ENCODE data around the gene CGB1. TPM values are rescaled to one million over a fixed set of nuclear protein-coding genes. Genes with fewer than 3 reads are reported as not detected.
"Not testable (repeated sequence)": the region's sequence is repeated elsewhere in the genome, so short reads cannot be mapped to it uniquely, and the experiment has no call there.

CGB1 gene
- total and polyA plus RNA-seq, 2 donors (not counting 1 experiment from before 2014, with no cell fraction given) = not detected

DNA sequence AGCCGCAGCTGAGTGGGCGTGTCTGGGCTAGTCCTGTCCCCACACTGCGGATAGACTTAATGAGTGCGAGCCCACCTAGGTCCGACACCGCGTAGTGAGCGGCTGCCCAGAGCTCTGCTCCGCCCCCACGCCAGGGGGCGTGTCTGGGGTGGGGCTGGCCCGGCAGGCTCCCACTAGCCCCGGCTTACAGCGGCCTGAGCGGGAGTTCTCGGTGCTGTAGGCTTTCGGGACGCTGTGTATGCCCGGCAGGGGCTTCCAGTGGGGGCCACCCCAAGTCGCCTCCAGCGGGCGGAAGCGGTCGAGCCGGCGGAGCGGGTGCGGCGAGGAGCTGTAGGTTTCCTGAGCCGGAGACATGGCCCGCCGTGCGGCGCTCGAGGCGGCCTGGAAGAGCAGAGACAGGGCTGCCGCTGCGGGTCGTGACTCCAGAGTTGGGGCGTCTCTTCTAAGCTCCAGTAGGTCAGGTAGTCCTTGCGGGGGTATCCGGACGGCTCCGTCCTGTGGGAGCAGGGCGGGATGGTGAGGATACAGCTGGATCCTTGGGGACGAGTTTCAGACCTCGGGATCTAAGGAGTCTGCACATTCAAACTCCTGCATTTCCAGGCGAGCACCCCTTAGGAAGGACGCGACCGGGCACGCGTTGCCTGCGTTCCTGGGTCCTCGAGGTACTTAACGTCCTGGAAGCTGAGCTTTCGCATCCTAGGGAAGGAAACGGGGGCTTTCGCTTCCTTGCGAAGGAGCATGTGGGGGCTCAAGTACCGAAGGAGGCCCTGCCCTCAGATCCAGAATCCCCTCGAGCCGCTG is 19.6 kb upstream of the CGB1 start:
- TF ChIP-seq, protein P1, sequence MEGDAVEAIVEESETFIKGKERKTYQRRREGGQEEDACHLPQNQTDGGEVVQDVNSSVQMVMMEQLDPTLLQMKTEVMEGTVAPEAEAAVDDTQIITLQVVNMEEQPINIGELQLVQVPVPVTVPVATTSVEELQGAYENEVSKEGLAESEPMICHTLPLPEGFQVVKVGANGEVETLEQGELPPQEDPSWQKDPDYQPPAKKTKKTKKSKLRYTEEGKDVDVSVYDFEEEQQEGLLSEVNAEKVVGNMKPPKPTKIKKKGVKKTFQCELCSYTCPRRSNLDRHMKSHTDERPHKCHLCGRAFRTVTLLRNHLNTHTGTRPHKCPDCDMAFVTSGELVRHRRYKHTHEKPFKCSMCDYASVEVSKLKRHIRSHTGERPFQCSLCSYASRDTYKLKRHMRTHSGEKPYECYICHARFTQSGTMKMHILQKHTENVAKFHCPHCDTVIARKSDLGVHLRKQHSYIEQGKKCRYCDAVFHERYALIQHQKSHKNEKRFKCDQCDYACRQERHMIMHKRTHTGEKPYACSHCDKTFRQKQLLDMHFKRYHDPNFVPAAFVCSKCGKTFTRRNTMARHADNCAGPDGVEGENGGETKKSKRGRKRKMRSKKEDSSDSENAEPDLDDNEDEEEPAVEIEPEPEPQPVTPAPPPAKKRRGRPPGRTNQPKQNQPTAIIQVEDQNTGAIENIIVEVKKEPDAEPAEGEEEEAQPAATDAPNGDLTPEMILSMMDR (conservative IDR thresholded peaks at IDR 0.05 in 1 of 2, IDR thresholded peaks at IDR 0.05 in 1 of 2; ENCODE audit: low read depth in 1 of 2, low read length in 2 of 2) = peak; percentile 16 to 24
- no peak for TF ChIP-seq EZH2 (IDR thresholded peaks at IDR 0.05; ENCODE audit: low read length, missing control alignments)
- H3K27me3 ChIP-seq (ENCODE audit: control insufficient read depth, insufficient read depth, low read length) = no peaks in the 10 kb centered on the region
- H2AFZ ChIP-seq (ENCODE audit: low read length) = peak overlapping the region; percentile 62
- H3K36me3 ChIP-seq (ENCODE audit: control insufficient read depth, insufficient read depth, low read length) = no peaks in the 10 kb centered on the region
- H3K27ac ChIP-seq (ENCODE audit: insufficient read depth, low read length) = peak overlapping the region; percentile 8
- peaks cover 2% of the 10 kb centered on the region for H3K4me1 ChIP-seq (ENCODE audit: control insufficient read depth, extremely low read depth, insufficient read depth, low read length)
- peak overlapping the region; percentile 94 for H3K4me2 ChIP-seq (ENCODE audit: extremely low read depth, insufficient read depth, low read length)
- H4K20me1 ChIP-seq (ENCODE audit: control insufficient read depth, extremely low read depth, insufficient read depth, low read length) = no peaks in the 10 kb centered on the region
- H3K9ac ChIP-seq (ENCODE audit: insufficient read depth, low read length) = peak overlapping the region; percentile 16
- peak; percentile 20 to 59 for DNase-seq (ENCODE audit: low read depth in 2 of 2)
- peak overlapping the region; percentile 45 to 64 (median 52) for H3K4me3 ChIP-seq (replicated peaks in 1 of 4; ENCODE audit: control extremely low read depth in 1 of 4, insufficient read depth in 1 of 4, low read depth in 3 of 4, low read length in 4 of 4)
- no peaks in the 10 kb centered on the region for H3K79me2 ChIP-seq (ENCODE audit: control insufficient read depth, insufficient read depth, low read length)
- H3K9me3 ChIP-seq (ENCODE audit: control insufficient read depth, insufficient read depth, low read depth, low read length) = no peaks in the 10 kb centered on the region

DNA sequence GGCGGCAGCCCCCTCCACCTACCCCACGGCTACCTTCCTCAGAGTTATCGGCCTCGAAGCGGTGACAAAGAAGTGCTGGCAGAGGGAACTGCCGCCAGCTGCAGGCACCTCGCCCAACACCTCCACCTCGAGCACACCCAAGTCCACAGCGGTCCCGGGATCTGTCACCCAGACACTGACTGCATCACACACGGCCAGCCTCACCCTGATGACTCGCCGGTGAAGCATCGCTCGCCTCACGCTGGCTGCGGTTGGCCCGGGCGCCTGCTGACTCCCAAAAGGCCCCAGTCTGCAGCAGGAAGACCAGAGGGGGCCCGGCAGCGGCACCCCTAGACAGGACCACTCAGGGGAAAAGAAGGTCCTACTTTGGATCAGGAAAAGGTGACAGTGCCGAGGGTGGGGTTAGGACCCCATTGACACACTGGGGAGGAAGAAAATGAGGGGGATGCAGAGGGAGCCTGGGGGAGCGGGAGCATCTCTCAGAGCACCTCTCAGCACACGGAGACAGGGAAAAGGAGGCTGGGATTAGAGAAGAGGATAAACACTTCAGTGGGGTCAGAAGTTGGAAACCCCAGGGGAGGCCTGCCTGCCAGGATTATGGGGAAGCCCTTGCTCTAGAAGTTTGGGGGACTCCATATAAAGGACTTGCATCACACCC is 13.8 kb upstream of the CGB1 start:
- H3K36me3 ChIP-seq (ENCODE audit: control insufficient read depth, insufficient read depth, low read length); H3K4me2 ChIP-seq (ENCODE audit: extremely low read depth, insufficient read depth, low read length); H3K79me2 ChIP-seq (ENCODE audit: control insufficient read depth, insufficient read depth, low read length); H3K27ac ChIP-seq (ENCODE audit: insufficient read depth, low read length); H3K4me3 ChIP-seq (replicated peaks in 1 of 4; ENCODE audit: control extremely low read depth in 1 of 4, insufficient read depth in 1 of 4, low read depth in 3 of 4, low read length in 4 of 4); H3K9me3 ChIP-seq (ENCODE audit: control insufficient read depth, insufficient read depth, low read depth, low read length); H3K9ac ChIP-seq (ENCODE audit: insufficient read depth, low read length); H2AFZ ChIP-seq (ENCODE audit: low read length); H3K4me1 ChIP-seq (ENCODE audit: control insufficient read depth, extremely low read depth, insufficient read depth, low read length); H3K27me3 ChIP-seq (ENCODE audit: control insufficient read depth, insufficient read depth, low read length); H4K20me1 ChIP-seq (ENCODE audit: control insufficient read depth, extremely low read depth, insufficient read depth, low read length): not testable (repeated sequence)
- peak; percentile 42 to 86 for DNase-seq (ENCODE audit: low read depth in 2 of 2)

DNA sequence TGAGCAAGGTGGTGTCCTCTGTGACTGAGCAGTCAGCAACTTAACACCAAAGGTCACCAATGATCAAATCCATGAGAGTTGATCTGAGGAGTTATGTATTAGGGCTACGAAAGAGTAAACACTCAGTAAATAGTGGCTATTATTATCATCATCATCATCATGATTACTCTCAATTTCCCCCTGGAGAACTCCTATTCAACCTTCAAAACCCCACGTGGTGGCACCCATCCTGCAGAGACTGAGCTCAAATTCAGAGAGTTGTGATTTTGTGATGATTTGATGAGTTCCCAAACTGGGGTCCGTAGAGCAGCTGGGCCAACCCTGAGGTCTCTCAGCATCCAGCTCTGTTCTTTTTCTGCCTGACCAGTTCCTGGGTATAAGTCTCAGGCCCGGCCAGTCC is 13.1 kb upstream of the CGB1 start:
- not testable (repeated sequence) for H3K9ac ChIP-seq (ENCODE audit: insufficient read depth, low read length); H3K9me3 ChIP-seq (ENCODE audit: control insufficient read depth, insufficient read depth, low read depth, low read length); H4K20me1 ChIP-seq (ENCODE audit: control insufficient read depth, extremely low read depth, insufficient read depth, low read length); H3K36me3 ChIP-seq (ENCODE audit: control insufficient read depth, insufficient read depth, low read length); H3K4me2 ChIP-seq (ENCODE audit: extremely low read depth, insufficient read depth, low read length); H3K4me3 ChIP-seq (replicated peaks in 1 of 4; ENCODE audit: control extremely low read depth in 1 of 4, insufficient read depth in 1 of 4, low read depth in 3 of 4, low read length in 4 of 4); H3K27me3 ChIP-seq (ENCODE audit: control insufficient read depth, insufficient read depth, low read length); H3K27ac ChIP-seq (ENCODE audit: insufficient read depth, low read length); H2AFZ ChIP-seq (ENCODE audit: low read length); H3K4me1 ChIP-seq (ENCODE audit: control insufficient read depth, extremely low read depth, insufficient read depth, low read length); H3K79me2 ChIP-seq (ENCODE audit: control insufficient read depth, insufficient read depth, low read length); DNase-seq (ENCODE audit: low read depth in 2 of 2)

DNA sequence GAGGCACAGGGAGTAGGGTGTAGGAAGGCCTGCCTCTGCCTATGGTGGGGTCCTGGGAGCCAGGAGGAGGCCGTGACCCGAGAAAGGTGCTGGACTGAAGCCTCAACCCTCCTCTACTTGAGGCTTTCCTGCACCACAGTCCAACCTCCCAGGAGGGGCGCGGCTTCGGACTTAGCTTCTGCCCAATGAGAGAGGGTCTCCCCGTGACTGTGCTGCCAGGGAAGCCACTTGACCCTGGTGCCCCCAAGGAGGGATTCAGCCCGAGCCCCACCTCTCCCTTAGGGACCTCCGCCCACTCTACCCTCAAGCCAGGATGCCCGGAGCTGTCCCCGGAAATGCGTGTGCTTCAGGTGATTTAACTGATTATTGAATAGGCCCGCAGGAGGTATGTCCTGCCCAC is 12.3 kb upstream of the CGB1 start, which contains the start of gene CGB8:
Gene CGB8 (minus strand): TSS at position 101 of the 400 bp plus-strand sequence. CDS start 372 bp downstream, outside the sequence.
- H3K27ac ChIP-seq (ENCODE audit: insufficient read depth, low read length); H3K36me3 ChIP-seq (ENCODE audit: control insufficient read depth, insufficient read depth, low read length); H4K20me1 ChIP-seq (ENCODE audit: control insufficient read depth, extremely low read depth, insufficient read depth, low read length); H3K4me1 ChIP-seq (ENCODE audit: control insufficient read depth, extremely low read depth, insufficient read depth, low read length); H3K79me2 ChIP-seq (ENCODE audit: control insufficient read depth, insufficient read depth, low read length); H3K4me3 ChIP-seq (replicated peaks in 1 of 4; ENCODE audit: control extremely low read depth in 1 of 4, insufficient read depth in 1 of 4, low read depth in 3 of 4, low read length in 4 of 4); DNase-seq (ENCODE audit: low read depth in 2 of 2); H2AFZ ChIP-seq (ENCODE audit: low read length); H3K4me2 ChIP-seq (ENCODE audit: extremely low read depth, insufficient read depth, low read length); H3K27me3 ChIP-seq (ENCODE audit: control insufficient read depth, insufficient read depth, low read length); H3K9ac ChIP-seq (ENCODE audit: insufficient read depth, low read length); H3K9me3 ChIP-seq (ENCODE audit: control insufficient read depth, insufficient read depth, low read depth, low read length): not testable (repeated sequence)

DNA sequence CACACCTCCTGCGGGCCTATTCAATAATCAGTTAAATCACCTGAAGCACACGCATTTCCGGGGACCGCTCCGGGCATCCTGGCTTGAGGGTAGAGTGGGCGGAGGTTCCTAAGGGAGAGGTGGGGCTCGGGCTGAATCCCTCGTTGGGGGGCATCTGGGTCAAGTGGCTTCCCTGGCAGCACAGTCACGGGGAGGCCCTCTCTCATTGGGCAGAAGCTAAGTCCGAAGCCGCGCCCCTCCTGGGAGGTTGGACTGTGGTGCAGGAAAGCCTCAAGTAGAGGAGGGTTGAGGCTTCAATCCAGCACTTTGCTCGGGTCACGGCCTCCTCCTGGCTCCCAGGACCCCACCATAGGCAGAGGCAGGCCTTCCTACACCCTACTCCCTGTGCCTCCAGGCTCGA is 6.9 kb upstream of the CGB1 start, which contains the start of gene CGB5:
Gene CGB5 (plus strand): TSS at position 301 of the 400 bp plus-strand sequence. CDS start 362 bp downstream, outside the sequence.
- H2AFZ ChIP-seq (ENCODE audit: low read length); H3K27me3 ChIP-seq (ENCODE audit: control insufficient read depth, insufficient read depth, low read length); H4K20me1 ChIP-seq (ENCODE audit: control insufficient read depth, extremely low read depth, insufficient read depth, low read length); H3K4me1 ChIP-seq (ENCODE audit: control insufficient read depth, extremely low read depth, insufficient read depth, low read length); H3K36me3 ChIP-seq (ENCODE audit: control insufficient read depth, insufficient read depth, low read length); H3K79me2 ChIP-seq (ENCODE audit: control insufficient read depth, insufficient read depth, low read length); H3K4me2 ChIP-seq (ENCODE audit: extremely low read depth, insufficient read depth, low read length); DNase-seq (ENCODE audit: low read depth in 2 of 2); H3K9ac ChIP-seq (ENCODE audit: insufficient read depth, low read length); H3K27ac ChIP-seq (ENCODE audit: insufficient read depth, low read length); H3K4me3 ChIP-seq (replicated peaks in 1 of 4; ENCODE audit: control extremely low read depth in 1 of 4, insufficient read depth in 1 of 4, low read depth in 3 of 4, low read length in 4 of 4); H3K9me3 ChIP-seq (ENCODE audit: control insufficient read depth, insufficient read depth, low read depth, low read length): not testable (repeated sequence)

DNA sequence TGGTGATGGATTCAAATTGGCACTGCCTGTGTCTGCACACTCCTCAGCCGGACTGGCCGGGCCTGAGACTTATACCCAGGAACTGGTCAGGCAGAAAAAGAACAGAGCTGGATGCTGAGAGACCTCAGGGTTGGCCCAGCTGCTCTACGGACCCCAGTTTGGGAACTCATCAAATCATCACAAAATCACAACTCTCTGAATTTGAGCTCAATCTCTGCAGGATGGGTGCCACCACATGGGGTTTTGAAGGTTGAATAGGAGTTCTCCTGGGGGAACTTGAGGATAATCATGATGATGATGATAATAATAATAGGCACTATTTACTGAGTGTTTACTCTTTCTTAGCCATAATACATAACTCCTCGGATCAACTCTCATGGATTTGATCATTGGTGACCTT is 6.0 kb upstream of the CGB1 start:
- not testable (repeated sequence) for H3K4me3 ChIP-seq (replicated peaks in 1 of 4; ENCODE audit: control extremely low read depth in 1 of 4, insufficient read depth in 1 of 4, low read depth in 3 of 4, low read length in 4 of 4); DNase-seq (ENCODE audit: low read depth in 2 of 2); H3K79me2 ChIP-seq (ENCODE audit: control insufficient read depth, insufficient read depth, low read length); H2AFZ ChIP-seq (ENCODE audit: low read length); H3K27me3 ChIP-seq (ENCODE audit: control insufficient read depth, insufficient read depth, low read length); H3K4me2 ChIP-seq (ENCODE audit: extremely low read depth, insufficient read depth, low read length); H3K4me1 ChIP-seq (ENCODE audit: control insufficient read depth, extremely low read depth, insufficient read depth, low read length); H3K36me3 ChIP-seq (ENCODE audit: control insufficient read depth, insufficient read depth, low read length); H4K20me1 ChIP-seq (ENCODE audit: control insufficient read depth, extremely low read depth, insufficient read depth, low read length); H3K9me3 ChIP-seq (ENCODE audit: control insufficient read depth, insufficient read depth, low read depth, low read length); H3K27ac ChIP-seq (ENCODE audit: insufficient read depth, low read length); H3K9ac ChIP-seq (ENCODE audit: insufficient read depth, low read length)
